NCI-H82 treated with DMSO at 0.1 percent for 48 hours (cell line): ENCODE measurements around the gene LRFN2.

Experiments used
- DNase-seq: peaks from one replicate; lab custom pipeline; 2025; ENCODE audit not compliant: unreplicated experiment; lab: John Stamatoyannopoulos, UW

The LRFN2 gene

DNA sequence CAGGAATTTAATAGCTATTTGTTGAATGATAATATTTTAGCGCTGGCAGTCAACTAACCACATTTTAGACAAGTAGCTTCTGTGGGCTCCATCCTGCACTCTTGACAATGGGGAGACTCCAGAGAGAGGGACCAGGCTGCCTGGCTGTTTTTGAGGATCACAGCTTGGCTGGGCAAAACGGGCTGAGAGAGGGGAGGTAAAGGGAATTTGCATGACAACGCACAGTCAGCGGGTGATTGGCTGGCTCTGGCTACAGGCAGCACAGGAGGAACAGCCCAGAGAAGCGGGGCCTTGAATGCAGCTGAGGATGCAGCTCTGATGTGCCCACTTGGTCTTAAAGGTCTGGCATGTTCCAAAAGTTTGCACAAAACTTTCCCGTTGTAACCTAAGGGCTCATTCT lies 41.2 kb downstream of the LRFN2 start:
- DNase-seq: no peak

DNA sequence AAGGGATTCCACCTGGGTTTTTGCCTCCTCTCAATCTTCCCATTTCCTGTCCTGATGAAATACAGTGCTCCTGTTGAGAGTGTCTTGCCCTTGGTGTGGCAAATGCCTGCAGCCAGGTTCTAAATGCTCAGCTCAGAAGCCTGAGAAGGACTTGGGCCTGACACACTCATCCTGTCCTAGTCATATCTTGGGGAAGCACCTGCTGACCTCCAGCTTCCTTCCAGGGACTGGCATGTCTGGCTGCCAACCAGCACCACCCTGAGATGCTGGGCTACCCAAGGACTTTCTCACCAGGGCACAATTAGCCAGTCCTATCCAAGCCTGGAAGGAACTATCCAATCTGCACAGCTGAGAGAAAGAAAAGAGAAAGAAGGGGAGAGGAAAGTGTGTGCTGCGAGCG lies 43.4 kb downstream of the LRFN2 start:
- DNase-seq: no peak

DNA sequence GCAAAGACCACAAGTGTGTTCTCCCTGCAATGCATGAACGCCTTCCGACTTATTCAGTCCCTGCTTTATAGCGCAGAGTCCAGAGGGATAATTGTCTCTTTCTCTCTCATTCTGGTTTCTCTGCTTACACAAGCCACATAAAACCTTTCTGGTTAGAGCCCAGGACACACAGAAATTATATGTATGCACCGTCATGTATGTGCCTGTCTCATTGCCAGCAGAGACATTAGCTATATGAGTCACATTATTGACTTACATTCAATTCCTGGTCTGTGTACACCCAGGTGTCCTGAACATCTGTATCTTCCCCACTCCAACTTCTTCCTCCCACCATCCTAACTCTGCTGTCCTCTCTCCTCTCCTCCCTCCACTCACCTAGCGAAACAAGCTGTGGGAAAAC lies 44.0 kb downstream of the LRFN2 start:
- DNase-seq: no peak

DNA sequence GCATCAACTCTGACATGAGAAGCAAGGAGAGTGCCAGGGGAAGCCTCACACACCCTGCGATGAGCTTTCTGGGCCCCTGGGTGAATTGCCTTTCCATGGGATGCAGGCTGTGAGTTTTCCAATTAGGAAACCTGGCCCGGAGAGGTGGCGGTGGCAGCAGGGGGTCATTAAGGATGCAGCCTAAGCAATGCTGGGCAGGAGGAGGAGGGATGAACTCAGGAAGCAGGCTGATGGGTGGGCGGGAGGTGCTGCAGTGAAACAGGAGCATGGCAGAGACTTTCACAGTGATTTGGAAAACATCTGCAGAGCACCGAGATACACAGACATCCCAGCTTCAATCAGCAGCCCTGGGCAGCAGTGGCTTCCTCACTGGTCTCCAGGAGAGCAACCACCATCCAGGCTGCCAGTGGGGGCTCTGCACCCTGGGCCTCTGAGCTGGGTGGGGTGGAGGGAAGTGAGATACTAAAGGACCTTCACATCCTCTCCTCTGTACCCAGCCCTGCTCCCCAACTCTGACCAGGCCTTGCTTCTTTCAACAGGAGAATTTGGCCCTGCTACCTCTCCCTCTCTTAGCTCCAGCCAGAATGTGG lies 44.9 kb downstream of the LRFN2 start:
- no peak for DNase-seq

DNA sequence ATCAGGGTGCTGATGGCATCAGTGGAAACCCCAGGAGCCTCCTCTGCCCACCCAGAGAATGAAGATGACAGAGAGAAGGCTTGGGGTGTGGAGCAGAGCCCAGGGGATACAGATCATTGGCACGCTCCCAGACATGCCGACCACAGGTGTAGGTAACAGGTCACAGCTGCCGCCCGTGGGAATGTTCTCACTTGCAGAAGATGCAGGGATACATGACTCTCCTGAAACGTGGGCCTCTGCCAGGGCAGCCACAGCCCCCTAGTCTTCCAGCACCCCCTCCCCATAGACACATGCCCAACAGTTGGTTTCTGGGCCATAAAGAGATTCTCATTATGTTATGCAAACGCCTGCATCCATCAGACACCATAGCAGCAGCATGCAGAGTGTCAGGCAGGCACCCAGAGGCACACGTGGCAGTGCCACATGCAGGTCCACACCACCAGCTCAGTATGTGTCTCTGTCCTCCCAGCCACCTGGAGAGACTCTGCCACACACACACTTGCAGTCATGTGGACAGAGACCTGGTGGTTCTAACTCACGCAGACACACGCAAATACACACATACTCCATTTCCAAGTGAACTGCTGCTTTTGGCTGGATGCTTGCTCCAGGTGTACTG lies 45.5 kb downstream of the LRFN2 start:
- DNase-seq: no peak

DNA sequence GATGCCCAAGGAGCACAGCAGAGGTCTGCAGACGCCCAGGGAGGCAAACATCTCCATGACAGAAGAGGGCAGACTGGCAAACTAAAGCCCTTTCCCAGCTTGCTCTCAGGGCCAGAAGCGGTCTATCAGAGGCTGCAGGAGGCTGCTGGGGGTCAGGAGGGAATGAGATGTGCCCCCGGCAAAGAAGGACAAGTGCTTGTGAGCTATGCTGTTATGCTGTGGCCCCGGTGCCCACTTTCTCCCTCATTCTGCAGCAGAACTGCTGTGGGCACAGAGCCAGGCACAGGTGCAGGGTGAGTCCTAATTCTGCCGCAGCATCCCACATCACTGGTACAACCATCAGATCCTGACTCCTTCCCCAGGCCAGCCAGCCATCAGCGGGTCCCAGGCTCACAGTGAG lies 46.4 kb downstream of the LRFN2 start:
- DNase-seq: no peak

DNA sequence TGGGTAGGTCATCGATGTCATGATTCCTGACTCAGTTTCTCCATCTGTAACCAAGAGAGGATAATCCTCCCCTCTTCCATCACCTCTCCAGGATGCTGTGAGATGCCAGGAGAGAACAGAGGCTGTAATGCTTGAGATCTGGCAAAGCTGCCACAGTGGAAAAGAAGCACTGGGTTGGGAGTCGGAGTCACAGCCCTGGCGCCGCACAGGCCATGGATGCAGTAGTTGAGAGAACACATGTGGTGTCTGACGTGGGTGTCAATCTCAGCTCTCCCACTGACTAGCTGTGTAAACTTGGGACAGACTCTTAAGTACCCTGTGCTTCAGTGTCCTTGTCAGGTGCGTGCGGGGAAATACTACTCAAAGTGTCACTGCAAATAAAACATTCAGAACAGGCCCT lies 47.3 kb downstream of the LRFN2 start:
- no peak for DNase-seq

DNA sequence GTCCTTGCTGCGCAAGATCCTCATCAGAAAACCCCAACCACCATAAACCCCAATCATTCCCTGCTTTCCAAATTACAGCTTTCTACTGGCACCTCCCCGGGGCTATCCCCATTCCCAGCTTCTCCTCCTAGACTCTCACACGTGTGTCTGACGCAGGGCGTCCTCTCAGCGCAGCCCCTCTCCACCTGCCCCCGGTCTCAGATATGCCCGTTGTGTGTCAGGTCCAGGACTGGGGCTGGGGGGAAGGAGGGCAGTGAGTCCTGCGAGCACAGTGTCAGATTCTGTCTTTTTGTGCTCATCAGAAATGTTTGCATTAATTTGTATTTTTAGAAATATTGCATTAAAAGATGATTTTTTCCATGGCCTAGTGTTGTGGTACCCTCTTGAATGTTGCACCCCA lies 48.6 kb downstream of the LRFN2 start:
- no peak for DNase-seq

DNA sequence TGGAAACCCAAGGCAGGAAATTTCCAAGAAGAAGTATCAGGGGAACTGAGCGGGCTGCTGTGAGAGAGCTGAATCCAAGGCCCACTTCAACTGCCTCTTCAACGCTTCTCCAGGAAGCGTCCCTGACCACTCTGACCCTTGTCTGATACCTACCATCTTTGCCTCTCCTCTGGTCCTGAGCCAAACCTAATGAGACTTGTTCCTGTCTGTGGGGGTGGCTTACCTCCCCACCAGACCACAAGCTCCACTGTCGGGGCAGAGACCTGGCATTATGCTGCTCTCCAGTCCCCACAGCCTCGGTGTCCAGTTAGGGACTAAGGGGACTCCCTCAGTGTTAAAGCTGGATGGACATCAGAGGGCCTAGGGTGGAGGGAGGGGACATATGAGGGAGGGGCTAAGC lies 49.7 kb downstream of the LRFN2 start:
- no peak for DNase-seq

DNA sequence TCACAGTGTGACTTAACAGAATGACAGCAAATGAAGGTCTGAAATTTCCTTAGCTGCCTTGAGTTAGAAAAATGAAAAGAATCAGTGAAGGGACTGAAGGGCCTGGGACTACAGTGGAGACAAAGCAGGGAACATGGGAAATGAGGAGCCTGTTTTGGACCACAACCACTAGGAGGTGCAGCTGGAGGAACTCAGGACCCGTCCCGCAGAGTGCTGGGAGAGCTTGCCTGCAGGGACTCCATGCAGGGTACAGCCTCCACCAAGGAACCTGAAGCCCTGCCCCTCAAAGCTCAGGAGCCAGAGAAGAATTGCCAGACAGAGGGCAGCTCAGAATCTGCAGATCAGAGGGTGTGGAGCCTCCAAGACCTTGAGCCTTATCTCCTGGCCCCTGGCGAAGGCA lies 50.7 kb downstream of the LRFN2 start:
- no peak for DNase-seq

DNA sequence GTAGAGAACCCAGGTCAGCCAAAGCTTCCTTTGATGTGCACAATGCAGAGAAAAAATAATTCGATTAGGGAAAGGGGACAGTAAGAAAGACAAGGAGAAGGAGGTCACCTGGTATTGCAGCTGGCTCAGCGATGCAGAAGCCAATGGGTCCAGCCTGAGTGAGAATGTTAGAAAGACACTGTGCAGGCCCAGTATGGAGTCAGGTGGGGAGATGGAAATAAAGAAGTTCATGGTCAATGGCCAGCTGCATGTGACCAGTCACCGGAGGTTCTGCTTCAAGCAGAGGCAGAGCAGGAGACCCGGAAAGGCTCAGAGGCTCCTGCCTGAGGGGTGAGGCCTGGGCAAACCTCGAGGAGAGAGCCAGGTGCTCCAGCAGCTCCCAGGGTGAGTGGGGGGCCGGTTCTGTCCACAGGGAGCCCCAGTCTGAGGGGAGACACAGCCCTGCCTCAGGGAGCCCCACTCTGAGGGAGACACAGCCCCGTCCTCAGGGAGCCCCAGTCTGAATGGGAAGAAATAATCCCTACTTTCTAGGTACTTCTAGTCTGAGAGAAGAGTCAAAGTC lies 51.3 kb downstream of the LRFN2 start:
- DNase-seq: no peak

DNA sequence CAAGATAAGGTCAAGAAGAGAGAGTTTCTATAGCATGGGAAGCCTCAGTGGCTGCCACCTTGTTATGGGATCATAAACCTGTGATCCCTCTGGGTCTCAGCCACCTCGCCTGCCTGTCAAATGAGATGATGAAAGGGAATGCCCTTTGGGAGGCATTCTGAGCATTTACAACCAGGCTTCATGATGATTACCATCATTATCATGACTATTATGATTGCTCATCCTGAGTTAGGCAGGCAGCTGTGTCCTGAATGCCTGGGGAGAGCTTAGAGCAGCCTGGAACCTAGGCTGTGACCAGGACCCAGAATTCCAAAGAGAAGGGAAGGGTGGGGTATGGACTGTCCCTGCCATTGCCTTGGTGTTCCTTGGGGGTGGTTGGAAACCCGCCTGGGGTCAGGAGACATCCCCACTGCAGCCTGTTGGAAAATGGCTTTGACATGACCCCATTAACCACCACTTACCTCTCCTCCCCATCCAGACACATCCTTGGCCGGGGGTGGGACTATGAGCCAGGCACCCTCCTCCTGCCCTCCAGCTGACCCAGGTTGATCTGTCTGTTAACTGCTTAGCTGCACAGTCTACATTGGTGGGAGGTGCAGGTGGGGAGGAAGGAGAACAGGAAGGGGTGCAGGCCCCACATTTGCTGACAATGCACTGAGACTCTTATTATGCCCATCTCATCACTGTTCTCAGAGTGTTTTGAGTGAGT lies 51.9 kb downstream of the LRFN2 start:
- no peak for DNase-seq

DNA sequence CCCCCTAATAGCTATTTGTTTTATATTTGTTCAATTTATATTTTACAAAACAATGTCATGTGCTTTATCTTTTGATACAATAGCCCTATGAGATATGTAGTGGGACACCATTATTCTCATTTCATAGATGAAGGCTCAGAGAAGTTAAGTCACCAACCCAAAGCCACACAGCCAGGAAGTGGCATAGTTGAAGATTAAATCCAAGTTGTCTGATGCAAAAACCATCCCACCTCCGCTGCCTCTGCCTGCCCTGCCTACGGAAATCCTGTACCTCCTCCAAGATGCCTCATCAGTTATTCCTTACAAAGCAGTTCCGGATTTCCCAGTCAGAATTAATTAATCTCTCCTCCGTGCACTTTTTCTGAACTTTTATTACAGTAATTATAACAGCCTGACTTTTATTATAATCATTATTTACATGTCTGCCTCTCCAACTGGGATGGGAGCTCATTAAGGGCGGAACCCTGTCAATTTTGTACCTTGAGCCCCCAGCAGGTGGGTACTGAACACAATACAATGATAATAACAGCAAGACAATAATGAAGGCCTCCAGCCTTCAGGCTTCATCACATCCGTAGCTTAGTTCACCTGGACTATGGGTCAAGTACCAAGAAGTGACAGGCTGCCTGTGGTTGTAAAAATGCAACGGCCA lies 54.7 kb downstream of the LRFN2 start:
- DNase-seq: no peak

DNA sequence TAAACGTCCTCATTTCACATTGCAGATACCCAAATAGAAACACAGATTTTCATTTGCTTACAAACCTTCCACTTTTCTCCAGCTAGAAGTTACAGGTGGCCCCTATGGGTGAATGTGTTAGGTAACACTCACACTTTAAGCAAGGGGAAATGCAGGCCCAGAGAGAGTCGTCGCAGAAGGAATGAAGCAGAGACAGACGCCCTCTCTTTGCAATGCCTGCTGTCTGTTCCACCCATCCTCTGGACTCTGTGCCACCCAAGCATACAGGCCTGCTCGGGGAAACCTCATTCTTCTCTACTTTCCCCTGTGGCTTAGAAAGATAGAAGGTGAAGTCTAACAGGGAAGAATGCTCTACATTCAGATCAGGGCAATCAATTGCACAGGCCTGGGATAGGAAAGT lies 57.2 kb downstream of the LRFN2 start:
- DNase-seq: no peak

DNA sequence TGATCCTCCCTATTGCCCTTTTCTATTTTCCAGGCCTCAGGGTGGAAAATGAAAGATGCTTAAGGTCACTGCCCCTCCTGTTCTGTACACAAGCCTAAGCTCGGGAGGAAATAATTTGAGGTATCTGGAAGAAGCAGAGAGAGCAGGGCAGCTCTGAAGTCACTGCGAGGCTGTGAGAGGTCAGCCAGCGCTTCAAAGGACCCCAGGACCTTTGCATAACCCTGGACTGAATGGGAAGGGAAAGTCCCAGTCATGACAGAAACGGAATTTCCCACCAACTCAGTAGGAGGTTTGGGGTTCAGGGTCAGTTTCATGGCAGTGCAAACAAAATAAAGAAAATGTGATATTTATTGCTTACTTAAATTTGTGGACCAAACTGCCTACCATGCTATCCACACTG lies 58.1 kb downstream of the LRFN2 start:
- no peak for DNase-seq

DNA sequence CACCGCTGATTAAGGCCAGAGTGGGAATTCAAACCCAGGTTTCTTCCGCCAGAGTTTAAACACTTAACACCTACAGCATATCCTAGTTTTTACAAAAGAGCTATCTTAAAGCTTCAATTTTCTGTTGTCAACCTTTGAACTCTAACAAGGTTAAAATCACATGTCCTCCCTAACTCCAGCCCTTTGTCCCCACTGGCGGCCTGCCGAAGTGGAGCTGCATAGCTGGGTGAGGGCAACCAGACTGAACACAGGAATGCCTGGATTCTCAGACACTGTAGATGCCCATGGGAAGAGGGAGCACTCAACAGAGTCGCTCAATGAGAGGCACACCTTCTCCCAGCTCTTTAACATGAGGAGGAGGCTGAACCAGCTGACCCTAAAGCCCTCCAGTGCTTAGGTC lies 59.1 kb downstream of the LRFN2 start:
- no peak for DNase-seq

DNA sequence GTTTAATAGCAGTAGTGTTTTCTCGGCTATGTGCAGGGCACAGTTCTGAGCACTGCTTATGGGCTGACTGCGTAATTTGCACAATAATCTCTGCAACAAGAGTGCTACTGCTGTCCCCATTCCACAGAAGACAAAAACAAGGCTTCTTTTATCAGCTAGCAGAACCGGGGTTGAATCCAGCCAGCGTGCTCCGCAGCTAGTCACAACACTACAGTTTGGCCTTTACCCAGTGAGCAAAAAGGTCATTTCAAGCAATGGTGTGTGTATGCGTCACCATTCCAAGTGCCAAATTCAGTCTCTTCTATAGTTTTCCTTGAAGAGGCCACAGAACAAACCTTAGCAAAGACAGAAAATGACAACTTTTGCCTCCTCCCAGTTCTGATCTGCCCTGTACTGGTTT lies 61.1 kb downstream of the LRFN2 start:
- no peak for DNase-seq

DNA sequence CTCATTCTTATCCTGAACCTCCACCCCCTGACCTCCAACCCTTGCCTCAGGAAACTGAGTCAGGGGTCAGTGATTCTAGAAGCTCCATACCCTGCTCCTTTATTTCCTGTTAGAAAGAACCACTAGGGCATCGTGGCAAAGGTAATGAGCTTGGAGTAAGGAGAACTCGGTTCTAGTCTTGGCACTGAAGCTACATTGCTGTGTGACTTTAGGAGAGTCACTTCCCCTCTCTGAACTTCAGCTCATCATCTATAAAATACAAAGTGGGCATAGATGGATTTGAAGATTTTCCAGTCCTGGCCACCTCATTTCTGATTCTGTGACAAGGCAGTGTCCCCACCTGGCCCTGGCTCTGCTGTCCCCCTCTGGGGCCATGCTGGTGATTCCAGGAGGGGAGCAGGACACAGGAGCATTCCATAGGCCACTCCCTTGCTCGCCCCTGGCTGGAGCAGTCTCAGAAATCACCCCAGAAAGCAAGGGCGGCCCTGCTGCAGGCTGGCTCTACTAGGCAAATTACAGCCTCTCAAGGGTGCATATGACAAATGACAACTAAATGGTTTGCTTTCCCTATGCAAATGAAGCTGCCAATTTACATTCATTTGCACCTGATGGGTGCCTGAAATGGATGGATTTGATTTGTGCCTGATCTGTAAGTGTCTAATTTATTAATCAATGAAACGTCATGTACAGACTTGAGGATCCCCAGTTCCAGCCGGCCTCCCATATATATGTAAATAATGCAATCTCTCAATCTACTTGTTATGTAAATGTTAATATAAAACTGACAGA lies 62.2 kb downstream of the LRFN2 start:
- DNase-seq: no peak

DNA sequence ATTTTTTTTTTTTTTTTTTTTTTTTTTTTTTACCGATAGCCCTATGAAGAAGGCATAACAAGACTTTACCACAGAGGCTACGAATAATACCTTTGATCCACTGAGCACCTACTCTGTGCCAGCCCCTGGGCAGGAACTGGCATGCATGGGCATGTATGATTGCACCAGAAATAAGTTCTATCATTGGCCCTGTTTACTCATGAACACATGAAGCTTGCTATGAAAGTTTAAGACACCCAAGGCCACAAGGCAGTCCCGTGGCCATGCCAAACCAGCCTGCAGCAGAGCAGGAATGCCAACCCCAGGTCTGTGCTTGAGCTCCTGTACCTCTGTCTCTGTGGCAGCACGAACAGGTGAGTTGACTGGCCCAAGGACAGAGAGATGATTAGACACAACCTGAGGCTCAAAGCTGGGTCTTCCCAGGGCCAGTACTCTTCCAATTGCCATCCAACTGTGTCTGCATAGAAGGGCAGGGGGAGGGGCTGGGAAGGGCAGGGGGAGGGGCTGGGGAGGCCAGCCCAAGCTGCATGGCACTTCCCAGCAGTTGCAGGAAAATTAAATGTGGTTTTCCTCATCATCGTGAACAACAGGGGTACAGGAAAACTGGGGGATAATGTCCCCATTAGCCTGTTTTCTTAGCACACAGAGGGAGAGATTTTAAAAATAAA lies 63.5 kb downstream of the LRFN2 start:
- no peak for DNase-seq

DNA sequence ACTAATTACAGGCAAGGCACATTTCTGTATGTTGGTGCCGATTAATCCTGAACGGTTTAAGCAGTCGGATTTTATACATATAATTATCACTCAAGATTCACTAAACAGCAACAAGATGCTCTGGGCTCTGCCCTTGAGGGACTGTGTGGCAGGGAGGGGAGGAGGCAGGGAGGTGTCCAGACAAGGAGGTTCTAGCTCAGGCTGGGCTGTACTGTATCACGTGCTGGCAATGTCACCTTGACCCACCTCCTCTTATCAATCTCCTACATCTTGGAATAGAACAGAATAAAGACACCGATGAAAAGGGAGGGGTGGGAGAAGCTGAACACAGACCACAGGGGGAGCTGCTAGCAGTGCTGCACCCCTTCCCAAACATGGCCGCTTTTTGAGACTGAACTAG lies 65.7 kb downstream of the LRFN2 start:
- DNase-seq: no peak

DNA sequence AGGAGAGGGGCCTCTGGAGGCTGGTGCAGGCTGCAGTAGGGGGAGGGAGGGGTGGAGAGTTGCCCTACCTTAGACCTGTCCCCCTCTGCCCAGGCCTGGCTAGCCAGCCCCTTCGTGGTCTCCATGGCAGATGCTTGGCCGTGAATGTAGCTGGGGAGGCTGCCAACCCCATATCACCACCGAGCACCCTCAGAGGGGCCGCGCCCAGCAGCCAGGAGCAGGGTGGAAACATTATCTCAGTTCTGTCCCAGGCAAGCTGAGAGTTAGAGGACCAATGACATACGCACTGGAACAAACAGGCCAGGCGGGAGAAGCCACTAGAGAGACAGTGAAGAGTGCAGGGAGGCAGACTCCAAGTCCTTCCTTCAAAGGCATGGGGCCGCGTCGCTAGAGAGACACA lies 66.5 kb downstream of the LRFN2 start:
- DNase-seq: no peak
